HG03159 (cell line): Measurements from ENCODE around the gene SIVA1.

Experiments used
- ATAC-seq: cut with Tn5 transposase; IDR thresholded peaks from one replicate; pipeline ENCODE4 v1.9.1; 2021; ENCODE audit warnings: mild to moderate bottlenecking, moderate library complexity; ENCODE audit not compliant: unreplicated experiment

SIVA1 gene

DNA sequence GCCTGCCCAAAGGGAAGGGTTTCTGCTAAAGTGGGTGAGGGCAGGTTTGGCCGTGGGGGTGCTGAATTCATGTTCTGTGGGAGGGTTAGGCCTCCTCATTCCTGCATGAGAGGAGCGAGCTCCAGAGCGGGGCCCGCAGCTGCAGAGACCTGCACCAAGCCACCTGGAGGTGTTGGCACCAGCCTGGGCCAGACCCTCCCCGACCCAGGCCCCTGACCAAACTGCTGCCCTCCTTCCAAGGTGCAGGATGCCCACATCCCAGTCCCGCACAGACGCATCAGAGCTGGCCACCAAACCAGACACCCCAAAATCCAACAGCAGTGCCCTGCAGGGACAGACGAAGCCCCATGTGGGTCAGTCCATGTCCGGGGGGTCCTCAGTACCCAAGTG, 18.4 kb upstream of the SIVA1 start:
- no peak for ATAC-seq

DNA sequence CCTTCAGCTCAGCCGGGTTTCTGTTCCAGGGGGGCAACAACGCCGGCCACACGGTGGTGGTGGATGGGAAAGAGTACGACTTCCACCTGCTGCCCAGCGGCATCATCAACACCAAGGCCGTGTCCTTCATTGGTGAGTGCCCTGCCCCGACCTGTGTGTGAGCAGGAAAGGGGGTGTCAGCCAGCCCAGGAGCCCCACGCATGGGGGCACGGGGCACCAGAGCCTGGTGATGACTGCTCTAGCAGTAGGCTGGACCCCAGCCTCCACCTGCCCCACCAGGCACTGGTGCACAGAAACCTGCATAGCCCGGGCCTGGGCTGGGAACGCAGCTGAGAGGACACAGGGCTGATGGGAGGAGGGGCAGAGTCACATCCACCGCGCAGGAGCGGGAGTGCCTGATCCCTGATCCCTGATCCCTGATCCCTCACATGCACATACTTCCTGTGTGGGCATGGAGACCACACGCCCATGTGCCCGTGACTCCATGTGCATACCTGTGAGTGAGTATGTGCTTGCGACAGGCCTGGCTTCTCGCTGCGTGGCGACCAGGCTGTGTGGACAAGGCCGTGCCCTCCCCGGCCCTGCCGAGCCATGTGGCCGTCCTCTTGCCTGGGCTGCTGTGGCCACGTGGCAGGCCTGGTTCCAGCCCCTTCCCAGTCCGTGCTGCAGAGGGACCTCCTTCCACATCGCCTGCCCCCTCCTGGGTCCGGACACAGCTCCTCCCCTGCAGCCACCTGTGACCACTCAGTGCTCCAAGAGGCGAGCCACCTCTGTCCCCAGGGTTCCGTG, 17.8 kb upstream of the SIVA1 start:
- ATAC-seq: no peak

DNA sequence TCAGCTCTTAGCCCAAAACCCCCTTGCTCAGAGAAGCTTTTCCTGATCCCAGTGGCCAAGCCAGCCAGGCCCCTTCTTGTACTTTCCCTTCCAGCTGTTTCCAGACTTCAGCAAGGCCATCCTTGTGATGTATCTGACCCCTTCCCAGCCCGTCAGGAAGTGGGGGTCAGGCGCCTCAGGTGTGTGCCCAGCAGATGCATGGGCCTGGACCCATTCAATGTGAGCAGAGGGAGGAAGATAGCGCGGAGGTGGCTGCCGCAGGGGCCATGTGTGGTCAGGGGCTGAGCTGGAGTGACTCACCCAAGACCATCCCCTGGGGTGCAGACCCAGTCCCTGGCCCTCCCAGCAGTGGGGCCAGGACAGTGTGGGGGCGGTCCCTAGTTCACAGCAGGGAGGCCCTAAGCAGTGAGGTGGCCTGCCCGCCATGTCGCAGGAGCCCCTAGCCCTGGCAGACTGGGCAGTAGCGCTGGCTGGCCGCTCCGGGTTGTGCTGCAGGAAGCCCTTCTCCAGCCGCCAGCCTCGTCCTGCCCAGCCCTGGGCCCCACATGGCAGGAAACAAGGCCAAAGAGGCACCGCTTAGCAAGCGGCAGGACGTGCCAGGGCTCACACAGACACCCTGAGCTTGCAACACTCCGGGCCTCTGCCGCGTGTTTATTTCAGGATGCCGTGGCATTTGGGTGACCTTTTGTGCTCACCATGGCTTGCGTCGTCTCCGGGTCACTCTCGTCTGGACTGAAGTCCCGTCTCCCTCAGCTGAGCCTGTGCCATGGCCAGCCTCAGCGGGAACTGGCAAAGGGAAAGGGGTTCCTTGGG, 16.9 kb upstream of the SIVA1 start:
- ATAC-seq: no peak

DNA sequence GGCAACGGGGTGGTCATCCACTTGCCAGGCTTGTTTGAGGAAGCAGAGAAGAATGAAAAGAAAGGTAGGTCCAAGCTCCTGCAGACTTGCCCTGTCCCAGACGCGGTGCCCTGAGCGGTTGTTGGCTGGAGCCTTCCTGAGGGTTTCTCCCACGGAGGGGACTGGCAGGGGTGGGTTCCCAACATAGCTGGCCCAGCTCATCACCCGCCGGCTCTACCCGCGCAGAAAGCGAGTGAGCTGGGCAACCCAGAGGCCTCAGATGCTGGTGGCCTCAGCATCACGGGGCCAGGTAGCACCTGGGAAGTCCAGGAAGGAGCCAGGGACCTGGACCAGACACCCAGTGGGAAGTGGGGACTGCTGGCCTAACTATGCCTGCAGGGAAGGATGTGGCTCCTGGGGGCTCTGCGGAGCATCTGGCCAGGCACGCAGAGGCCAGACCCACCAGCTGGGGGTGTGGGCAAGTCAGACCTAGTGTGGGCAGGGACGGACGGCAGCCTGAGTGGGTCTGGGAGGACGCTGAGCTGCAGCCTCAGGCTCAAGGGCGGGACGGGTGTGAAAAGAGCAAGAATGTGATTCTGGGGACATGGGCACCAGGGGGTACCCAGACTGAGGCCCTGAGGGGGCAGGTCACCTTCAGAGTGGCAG, 14.4 kb upstream of the SIVA1 start:
- ATAC-seq: no peak

DNA sequence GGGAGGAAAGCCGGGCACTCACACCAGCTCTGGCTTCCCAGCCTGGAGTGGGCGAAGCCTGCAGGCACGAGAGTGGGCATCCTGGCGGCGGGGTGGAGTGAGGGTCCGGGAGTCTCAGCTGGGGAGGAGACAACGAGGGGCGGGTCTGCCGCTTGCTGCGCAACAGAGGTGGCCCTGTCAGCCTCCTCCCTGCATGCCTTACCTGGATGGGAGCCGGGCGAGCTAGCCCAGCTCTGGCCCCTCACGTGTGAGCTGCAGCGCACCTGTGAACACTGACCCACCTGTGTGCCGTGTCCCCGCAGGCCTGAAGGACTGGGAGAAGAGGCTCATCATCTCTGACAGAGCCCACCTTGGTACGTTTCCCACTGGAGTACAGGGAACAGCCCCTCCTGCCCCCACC, 13.9 kb upstream of the SIVA1 start:
- no peak for ATAC-seq

DNA sequence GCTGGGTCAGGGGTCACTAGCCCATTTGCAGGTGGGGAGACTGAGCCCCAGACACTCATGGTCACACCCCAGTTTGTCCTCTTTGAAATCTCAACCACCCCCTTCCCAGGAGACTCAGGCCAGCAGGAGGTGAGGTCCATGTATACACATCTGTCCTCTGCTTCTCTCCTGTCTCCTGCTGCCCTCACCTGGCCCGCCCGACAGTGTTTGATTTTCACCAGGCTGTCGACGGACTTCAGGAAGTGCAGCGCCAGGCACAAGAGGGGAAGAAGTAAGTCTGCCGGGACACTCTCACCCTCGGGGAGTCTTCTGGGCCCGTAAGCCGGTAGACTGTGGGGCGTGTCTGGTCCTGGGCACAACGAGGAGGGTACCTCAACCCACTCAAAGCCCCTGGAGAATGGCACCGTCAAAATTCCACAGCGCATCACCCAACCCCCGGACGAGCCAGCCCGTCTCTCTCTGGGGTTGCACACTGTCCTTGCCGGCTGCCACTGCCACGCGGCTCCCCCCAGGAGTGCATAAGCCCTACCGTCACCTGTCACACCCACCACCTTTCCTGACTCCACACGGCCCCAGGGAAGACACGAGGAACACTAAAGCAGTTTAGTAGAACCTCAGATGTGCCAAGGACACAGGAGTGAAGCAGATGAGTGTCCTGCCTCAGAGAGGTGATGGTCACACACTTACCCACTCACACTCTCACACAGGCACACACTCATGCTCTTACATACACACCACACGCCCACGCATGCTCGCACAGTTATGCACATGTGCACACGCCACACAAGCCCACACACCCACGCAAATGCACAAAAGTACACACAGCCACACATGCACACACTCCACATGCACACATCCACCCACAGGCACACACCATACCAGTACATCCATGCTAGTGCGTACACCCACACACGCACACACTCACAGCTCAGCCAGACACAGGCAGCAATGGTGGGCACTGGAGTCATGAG, 13.1 kb upstream of the SIVA1 start:
- ATAC-seq: no peak

DNA sequence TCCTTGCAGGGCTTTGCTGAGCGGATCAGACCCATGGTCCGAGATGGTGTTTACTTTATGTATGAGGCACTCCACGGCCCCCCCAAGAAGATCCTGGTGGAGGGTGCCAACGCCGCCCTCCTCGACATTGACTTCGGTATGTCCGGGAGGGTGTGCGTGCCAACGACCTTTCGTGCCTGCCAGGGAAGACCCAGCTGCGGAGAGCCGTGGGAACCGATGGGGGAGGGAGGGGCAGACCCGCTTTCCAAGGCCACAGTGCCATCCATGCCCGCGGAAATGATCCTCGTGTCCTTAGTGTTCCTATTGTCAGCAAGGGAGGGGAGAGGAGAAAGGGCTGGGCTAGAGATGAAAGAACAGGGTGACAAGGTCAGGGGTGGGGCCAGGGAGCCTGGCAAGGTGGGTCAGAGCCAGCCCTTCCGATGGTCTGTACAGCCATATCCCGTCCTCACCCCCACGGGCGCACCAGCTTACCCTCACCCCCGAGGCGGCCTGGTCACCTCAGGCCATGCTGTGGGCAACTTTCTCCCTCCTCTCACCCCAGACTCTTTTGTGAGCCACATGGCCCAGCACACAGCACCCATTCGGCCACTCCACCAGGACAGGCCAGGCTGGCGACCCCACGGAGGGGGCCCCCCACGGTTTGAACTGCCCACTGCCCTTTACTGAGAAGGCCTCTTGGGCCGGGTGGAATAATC, 11.7 kb upstream of the SIVA1 start:
- ATAC-seq: no peak

DNA sequence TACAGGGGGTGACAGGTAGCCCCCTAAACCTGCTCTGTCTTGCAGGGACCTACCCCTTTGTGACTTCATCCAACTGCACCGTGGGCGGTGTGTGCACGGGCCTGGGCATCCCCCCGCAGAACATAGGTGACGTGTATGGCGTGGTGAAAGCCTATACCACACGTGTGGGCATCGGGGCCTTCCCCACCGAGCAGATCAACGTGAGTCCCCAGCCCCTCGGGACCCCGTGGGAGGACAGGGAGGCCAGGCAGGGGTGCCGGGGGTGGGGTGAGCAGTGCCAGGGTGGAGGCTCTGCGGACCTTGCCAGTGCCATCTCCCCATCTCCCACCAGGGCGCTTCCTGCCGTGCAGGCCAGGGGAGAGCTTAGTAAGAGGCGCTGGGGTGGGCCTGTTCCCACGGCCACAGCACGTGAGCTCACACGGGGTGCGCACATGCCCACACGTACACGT, 11.1 kb upstream of the SIVA1 start:
- ATAC-seq: no peak

DNA sequence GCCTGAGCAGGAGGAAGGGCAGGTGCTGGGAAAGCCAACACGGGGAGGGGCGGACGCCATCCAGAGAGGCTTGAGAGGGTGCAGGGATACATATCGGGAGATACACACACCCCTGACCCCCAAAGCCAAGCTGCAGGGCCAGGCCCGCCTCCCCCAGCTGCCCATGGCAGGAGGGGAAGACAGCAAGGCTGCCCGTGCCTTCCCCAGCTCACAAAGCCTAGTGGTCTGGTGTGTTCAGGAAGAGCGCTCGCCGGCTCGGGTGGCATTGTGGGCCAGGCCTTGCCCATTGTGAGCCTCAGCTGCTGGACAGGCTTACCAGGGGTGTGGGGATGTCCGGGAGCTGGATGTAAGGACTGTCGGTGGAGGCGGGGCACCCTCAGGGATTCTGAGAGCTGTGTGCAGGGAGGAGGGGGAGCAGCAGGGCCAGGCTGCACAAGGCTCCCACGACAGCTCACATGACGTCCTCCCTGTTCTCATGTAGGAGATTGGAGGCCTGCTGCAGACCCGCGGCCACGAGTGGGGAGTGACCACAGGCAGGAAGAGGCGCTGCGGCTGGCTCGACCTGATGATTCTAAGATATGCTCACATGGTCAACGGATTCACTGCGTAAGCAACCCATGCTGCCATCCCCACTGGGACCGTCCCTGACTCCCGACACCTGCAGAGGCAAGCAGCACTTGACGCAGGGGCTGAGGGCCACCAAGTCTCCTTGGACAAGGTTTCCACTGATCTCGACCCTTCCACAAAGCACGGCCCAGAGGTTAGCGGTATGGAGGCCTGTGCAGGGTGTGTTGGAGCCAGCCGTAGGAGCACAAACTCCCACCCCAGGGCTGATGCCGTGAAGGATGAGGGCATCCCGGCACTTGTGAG, 10.1 kb upstream of the SIVA1 start:
- ATAC-seq: no peak

DNA sequence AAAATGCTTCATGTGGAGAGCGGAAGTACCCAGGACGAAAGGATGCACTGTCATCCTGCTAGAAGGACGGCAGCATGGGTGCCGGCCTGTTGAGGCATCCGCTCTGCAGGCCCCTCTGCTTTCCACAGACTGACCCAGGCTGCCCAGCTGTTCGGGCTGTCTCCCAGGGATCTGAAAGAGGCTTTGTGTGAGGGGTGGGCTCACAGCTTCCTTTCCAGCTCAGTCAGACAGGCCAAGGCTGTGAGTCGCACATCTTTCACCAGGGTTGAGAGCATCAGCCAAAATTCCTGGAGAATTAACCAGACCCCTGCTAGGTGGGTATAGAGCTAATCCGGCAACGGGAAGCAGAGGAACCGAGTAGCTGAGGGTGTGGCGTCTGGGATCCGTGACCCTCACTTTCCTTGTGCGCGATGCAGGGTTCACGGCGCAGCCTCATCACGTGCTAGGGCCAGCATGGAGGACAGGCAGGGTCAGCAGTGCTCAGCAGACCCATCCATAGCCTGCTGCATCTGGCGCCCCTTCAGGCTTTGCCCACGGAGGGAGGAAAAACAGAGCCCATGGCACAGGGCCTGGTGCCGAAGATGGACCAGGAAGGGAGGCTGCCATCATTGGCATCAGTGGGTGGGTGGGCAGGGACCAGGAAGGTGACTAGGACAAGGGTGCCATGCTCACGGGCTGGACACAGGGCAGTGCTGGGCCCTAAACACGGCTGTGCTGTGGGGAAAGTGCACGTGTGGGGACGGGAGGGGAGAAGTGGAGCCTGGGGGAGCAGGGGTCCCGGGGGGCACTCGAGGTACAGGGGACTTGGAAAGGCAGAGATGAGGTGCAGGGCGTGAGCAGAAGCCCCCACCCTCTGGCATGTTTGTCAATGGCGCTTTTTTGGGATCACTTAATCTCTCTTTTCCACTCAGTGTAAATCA, 9.2 kb upstream of the SIVA1 start:
- no peak for ATAC-seq

DNA sequence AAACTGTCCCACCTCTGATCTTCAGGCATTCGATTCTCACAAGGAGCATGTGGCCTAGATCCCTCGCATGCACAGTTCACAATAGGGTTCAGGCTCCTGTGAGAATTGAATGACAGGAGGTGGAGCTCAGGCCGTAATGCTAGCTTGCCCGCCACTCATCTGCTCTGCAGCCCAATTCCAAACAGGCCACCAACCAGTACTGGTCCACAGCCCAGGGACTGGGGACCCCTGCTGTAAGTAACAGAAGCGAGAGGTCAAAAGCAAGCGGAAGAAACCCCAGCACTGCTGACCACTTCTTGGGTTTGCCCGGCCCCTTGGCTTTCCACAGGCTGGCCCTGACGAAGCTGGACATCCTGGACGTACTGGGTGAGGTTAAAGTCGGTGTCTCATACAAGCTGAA, 8.5 kb upstream of the SIVA1 start:
- no peak for ATAC-seq

DNA sequence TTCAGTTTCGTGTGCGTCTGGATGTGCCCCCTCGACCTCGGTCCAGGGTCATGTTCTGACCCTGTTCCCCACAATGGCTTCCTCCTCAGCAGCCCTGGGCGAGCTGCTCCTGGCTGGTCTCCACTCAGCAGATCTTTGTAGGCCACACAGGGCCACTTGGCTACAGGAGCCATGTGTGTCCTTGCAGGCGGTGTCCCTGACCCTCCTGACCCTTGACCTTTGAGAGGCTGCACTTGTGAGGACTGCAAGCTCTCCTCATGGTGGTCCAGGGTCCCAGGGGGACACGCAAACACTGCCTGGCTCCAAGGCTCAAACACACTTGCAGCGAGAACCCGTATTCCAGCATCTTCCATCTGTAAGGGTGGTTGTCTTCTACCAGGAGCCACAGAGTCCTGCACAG, 7.5 kb upstream of the SIVA1 start:
- ATAC-seq: no peak

DNA sequence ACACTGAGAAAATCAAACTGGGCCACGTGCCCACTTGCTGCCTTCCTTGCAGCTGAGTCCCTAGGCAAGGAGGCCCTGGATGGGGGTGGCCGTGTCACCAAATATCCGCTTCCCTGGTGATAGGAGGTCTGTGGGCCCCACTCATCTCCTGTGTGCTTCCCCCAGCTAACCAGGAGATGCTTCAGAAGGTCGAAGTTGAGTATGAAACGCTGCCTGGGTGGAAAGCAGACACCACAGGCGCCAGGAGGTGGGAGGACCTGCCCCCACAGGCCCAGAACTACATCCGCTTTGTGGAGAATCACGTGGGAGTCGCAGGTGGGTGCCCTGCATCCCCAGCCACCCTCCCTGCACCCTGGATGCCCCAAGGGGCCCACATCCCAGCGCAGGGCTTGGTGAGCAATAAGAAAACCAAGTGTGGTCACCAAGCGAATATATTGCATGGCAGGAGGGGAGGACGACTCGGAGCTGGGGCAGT, 6.8 kb upstream of the SIVA1 start:
- no peak for ATAC-seq

DNA sequence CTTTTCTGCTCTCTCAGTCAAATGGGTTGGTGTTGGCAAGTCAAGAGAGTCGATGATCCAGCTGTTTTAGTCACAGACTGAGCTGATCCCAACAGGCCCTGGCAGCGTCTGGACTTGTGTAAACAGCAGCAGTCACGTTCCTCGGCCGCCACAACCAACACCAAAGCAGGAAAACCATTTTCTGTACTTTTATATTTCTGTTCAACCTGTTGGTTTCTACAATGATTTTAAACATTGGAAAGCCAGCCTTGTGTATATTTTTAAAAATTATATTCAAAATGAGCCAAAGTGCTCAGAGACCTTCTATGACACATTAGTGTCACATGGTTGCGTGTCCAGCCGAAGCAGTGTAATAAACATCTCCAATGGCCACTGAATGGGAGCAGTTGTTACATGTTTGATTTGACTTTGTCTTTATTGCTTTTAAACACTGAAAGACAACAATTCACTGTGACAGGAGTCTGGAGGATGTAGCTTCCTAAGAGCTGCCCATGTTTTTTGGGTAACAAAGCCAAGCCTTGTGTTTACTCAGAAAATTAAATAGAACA, 5.9 kb upstream of the SIVA1 start:
- ATAC-seq: no peak

DNA sequence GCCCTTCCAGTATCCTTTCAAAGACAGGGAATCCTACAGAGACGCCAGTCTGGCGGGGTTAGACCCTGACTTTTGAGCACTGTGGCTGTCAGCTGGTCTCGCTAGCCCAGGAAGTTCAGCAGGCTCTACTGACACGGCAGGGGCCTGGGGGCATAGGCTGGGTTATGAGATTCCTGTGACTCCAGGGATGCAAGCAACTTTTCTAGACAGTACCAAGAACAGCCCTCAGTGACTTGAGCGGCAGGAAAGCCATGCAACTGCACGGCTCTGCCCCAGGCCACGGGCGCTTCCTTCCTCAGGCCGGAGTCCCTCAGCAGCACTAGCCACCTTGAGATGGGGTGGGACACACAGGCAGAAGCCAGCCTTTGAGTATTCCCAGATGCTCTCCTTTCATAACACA, 5.1 kb upstream of the SIVA1 start:
- ATAC-seq: no peak

DNA sequence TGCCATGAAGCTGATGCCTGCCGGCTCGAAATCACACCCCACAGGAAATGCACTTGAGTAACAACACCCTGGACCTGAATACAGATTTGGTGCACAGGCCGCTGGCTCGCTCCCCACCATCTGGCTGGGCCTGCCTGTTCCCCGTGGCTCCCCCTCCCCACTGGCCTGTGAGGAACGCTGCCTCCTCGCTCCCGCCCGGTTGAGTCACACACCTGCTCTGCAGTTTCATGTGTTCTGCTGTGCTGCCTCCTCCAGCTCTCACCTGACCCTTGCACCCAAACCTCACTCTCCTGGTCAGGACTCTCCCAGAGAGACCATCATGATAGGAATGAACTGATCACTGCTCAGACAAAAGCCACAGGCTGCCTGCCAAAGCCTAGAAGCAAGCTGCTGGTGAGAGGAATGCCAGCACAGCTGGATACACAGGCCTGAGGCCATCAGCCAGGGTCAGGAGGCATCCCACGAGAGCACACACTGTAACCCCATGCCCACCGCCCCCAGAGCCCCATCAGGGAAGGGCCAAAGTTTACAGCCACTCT, 3.8 kb upstream of the SIVA1 start:
- no peak for ATAC-seq

DNA sequence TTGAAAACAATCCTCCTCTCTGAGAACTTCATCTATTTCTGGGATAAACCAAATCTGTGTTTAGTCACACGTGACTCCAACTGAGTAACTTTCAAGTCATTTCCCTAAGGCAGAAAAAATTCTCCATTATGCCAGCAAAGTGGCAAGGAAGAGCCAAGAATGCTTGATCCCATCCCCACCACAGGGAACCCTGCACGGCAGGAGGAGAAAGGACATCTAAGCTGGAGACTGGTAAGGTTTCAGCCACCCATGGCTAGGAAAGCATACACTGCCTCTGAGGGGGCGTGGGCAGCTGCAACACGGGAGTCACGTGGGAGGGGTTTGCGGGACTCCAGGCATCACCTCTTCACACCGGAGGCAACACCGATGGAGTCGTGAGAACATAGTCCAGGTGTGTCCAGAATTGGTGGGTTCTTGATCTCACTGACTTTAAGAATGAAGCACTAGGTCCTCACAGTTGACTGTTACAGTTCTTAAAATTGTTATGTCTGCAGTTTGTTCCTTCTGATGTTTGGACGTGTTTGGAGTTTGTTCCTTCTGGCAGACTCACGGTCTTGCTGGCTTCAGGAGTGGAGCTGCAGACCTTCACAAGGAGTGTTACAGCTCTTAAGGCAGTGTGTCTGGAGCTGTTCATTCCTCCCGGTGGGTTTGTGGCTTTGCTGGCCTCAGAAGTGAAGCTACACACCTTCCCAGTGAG, 2.7 kb upstream of the SIVA1 start:
- ATAC-seq: no peak
